ENCODE measurements around the gene SCN4B.
"Not testable (repeated sequence)": the region's sequence is repeated elsewhere in the genome, so short reads cannot be mapped to it uniquely, and the experiment has no call there.

Gene SCN4B

DNA sequence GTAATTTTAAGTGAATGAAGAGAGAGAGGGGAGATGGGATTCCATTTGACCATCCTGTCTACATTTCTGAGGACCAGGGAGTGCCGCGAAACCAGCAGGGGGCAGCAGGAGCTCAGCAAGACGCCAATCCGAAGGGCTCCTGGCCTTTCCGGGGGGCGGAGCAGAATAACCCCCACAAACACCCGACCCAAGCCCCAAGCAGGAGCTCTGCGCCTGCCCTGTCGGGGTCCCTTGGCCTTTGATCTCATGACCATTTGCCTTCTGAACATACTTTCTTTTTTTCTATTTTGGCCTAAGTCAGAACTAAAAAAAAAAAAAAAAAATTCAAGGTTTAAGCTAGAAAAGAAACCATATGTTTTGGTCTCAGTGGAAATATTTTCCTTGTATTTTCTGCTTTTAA, 45.7 kb upstream of the SCN4B start:
- DNase-seq (ENCODE audit: low read depth) = peak; percentile 82
- no peak overlapping the region for H3K4me3 ChIP-seq (ENCODE audit: low read depth, low read length)
- TF ChIP-seq POLR2A (IDR thresholded peaks at IDR 0.05; ENCODE audit: extremely low read depth, insufficient read length) (no peak), MYC (IDR thresholded peaks at IDR 0.05; ENCODE audit: low read depth, low read length) (no peak)
- TF ChIP-seq, protein P1, sequence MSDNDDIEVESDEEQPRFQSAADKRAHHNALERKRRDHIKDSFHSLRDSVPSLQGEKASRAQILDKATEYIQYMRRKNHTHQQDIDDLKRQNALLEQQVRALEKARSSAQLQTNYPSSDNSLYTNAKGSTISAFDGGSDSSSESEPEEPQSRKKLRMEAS (IDR thresholded peaks at IDR 0.05; ENCODE audit: low read depth, low read length) = 0 out of 2 replicates have a peak, but pooled peaks have one; percentile 27
- TF ChIP-seq, protein P2, sequence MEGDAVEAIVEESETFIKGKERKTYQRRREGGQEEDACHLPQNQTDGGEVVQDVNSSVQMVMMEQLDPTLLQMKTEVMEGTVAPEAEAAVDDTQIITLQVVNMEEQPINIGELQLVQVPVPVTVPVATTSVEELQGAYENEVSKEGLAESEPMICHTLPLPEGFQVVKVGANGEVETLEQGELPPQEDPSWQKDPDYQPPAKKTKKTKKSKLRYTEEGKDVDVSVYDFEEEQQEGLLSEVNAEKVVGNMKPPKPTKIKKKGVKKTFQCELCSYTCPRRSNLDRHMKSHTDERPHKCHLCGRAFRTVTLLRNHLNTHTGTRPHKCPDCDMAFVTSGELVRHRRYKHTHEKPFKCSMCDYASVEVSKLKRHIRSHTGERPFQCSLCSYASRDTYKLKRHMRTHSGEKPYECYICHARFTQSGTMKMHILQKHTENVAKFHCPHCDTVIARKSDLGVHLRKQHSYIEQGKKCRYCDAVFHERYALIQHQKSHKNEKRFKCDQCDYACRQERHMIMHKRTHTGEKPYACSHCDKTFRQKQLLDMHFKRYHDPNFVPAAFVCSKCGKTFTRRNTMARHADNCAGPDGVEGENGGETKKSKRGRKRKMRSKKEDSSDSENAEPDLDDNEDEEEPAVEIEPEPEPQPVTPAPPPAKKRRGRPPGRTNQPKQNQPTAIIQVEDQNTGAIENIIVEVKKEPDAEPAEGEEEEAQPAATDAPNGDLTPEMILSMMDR (IDR thresholded peaks at IDR 0.05; ENCODE audit: low read depth, low read length) = peak; percentile 88

DNA sequence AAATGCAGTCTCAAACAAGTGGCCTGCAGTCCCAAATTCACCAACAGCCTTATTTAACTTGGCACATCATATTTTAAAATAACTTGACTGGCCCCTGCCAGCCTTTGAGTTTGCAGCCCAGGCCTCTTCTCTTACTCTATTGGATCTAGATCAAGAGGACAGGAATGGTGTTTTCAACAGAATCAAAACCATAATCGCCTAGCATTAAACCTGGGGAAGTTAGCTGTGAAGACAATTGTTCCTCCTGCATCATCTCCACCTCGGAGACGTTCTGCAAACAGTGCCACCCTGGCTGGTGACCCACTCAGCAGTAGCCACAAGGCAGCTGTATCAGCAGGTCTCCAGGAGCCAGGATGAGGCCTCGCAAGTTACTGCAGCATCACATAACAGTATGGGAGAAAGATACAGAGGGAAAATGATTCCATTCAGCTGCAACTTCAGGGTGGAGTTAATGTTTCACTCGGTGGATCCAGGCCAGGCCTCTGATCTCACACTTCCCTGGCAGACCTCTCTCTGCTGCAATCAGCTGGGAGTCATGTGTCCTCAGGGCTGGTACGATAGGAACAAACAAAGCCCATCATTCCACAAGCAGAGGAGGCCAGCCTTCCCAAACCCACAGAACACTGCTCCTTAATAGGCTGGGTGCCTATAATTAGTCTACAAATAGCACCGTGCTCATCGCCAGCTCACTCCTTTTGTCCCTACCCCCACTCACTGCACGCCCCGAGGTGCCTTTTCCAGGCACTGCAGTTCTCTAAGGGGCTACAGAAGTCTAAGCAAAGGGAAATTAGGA, 42.4 kb upstream of the SCN4B start:
- TF ChIP-seq, protein P1 (IDR thresholded peaks at IDR 0.05; ENCODE audit: low read depth, low read length) = no peak
- TF ChIP-seq, protein P2 (IDR thresholded peaks at IDR 0.05; ENCODE audit: low read depth, low read length) = no peak
- TF ChIP-seq POLR2A (IDR thresholded peaks at IDR 0.05; ENCODE audit: extremely low read depth, insufficient read length) = no peak
- TF ChIP-seq MYC (IDR thresholded peaks at IDR 0.05; ENCODE audit: low read depth, low read length) = no peak
- no peak for DNase-seq (ENCODE audit: low read depth)
- no peak overlapping the region for H3K4me3 ChIP-seq (ENCODE audit: low read depth, low read length)

DNA sequence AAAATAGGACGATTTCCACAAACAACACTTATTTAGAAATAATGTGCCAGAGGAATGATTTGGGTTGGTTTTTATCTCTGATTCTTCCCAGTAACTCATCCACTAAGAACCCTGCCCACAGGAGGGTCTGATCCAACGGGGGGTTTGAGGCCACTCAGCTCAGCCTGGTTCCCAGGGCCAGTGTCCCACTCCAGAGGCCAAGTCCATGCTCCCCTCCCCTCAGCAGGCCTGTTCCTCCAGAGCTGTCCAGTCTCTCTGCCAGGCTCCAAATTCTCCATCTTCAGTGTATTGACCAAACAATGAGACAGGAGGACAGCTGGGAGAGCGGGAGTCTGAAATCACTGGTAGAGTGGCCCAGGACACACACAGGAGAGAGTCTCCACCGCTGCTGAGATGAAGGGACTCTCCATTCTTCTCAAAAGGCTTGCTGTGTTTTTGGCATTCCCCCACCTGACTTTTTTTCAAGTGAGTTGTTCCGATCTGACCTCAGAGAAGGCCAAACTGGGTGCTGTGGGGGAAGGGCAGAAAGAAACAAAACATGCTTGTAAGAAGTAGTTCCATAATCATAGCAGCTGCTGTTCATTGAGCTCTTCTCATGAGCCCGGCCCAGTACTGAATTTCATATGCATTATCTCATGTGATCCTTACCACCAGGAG, 41.4 kb upstream of the SCN4B start:
- TF ChIP-seq, protein P1 (IDR thresholded peaks at IDR 0.05; ENCODE audit: low read depth, low read length) = no peak
- TF ChIP-seq POLR2A (IDR thresholded peaks at IDR 0.05; ENCODE audit: extremely low read depth, insufficient read length) (no peak), MYC (IDR thresholded peaks at IDR 0.05; ENCODE audit: low read depth, low read length) (no peak)
- TF ChIP-seq, protein P2 (IDR thresholded peaks at IDR 0.05; ENCODE audit: low read depth, low read length) = no peak
- no peak overlapping the region for H3K4me3 ChIP-seq (ENCODE audit: low read depth, low read length)
- DNase-seq (ENCODE audit: low read depth) = no peak

DNA sequence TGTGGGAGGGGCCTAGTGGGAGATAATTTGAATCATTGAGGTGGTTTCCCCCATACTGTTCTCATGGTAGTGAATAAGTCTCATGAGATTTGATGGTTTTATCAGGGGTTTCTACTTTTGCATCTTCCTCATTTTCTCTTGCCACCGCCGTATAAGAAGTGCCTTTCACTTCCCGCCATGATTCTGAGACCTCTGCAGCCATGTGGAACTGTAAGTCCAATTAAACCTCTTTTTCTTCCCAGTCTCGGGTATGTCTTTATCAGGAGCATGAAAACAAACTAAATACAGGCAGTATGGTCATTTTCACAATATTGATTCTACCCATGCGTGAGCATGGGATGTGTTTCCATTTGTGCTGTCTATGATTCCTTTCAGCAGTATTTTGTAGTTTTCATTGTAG, 40.2 kb upstream of the SCN4B start:
- not testable (repeated sequence) for DNase-seq (ENCODE audit: low read depth); H3K4me3 ChIP-seq (ENCODE audit: low read depth, low read length)

DNA sequence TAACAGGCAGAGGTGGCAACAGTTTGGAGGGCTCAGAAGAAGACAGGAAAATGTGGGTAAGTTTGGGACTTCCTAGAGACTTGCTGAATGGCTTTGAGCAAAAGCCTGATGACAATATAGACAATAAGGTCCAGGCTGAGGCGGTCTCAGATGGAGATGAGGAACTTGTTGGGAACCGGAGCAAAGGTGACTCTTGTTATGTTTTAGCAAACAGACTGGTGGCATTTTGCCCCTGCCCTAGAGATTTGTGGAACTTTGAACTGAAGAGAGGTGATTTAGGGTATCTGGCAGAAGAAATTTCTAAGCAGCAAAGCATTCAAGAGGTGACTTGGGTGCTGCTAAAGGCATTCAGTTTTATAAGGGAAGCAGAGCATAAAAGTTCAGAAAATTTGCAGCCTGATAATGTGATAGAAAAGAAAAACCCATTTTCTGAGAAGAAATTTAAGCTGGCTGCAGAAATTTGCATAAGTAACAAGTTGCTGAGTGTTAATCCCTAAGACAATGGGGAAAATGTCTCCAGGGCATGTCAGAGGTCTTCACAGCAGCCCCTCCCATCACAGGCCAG, 38.4 kb upstream of the SCN4B start:
- H3K4me3 ChIP-seq (ENCODE audit: low read depth, low read length); DNase-seq (ENCODE audit: low read depth): not testable (repeated sequence)

DNA sequence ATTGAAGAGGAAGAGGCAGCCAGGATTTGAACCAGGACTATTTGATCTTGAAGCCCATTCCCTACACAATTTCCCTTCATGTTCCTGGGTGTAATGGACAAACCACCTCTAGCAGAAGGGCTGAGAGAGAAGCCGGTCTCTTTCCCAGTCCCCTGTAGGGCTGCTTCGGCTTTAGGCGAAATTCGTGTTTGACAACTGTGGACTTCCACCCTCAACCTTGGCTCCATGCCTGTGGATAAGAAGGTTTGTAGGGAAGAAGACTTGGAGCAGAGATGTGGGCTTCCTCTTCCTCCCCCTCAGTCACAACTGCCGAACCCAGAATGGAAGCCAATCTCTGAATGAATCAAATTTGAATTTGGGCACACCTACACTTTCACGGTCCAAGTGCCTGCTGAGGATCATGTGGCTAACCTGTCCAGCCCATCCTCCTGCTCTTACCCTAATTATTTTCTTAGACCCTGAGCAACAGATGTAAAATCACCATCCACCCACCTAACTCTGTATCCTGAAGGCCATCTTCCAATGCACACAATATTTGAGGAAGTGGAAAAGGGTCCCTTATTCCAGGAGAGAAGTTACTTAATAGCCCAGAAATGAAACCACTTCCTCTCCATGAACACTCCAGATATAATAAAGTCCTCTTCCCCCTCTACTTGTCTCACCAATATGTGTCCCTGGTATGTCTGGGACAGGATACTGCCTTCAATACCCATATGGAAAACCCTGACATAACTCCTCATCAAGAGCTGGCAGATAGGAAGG, 33.9 kb upstream of the SCN4B start:
- peak; percentile 60 for DNase-seq (ENCODE audit: low read depth)
- no peak overlapping the region for H3K4me3 ChIP-seq (ENCODE audit: low read depth, low read length)
- TF ChIP-seq, protein P2 (IDR thresholded peaks at IDR 0.05; ENCODE audit: low read depth, low read length) = no peak
- TF ChIP-seq, protein P1 (IDR thresholded peaks at IDR 0.05; ENCODE audit: low read depth, low read length) = no peak
- TF ChIP-seq POLR2A (IDR thresholded peaks at IDR 0.05; ENCODE audit: extremely low read depth, insufficient read length) = no peak
- TF ChIP-seq MYC (IDR thresholded peaks at IDR 0.05; ENCODE audit: low read depth, low read length) = no peak
